Endothelial cell of umbilical vein (primary cell): Measurements from ENCODE around the gene GSTA1. TPM values are rescaled to one million over a fixed set of nuclear protein-coding genes. Genes with fewer than 3 reads are reported as not detected.

ENCODE experiments used
- BruUV-seq: library from RNA; stranded (reverse); fragments of 400-500 nt; replicated peaks from 2 replicates; lab custom pipeline; 2021; lab: Mats Ljungman, UMichigan
- CTCF ChIA-PET: fragments of 300-600, 350-600 bp; sonication (Branson Sonifier 250); formaldehyde crosslinking; loops from one replicate; lab custom pipeline; 2021; ENCODE audit warnings: antibody characterized with exemption, inconsistent platforms; lab: Charles Lee
- POLR2A ChIA-PET: fragments of 300-600, 350-600 bp; sonication (Branson Sonifier 250); formaldehyde crosslinking; loops from one replicate; lab custom pipeline; 2021; ENCODE audit warnings: antibody characterized with exemption, inconsistent platforms; lab: Charles Lee
- DNase-seq: peaks from one replicate; pipeline ENCODE4 v3.0.0-alpha.2; 2011; ENCODE audit warnings: low read depth, low spot score
- FAIRE-seq: peaks from 2 replicates; lab custom pipeline; 2011; peaks lifted over from hg19 to GRCh38; lab: Jason Lieb, UNC
- H2AFZ ChIP-seq: 2 replicates; pipeline ENCODE4 v1.6.0; 2012; ENCODE audit warnings: low read depth, low read length, control low read depth, inconsistent platforms
- H3K27ac ChIP-seq: 2 replicates; pipeline ENCODE4 v1.5.1; 2011; ENCODE audit warnings: low read depth, mild to moderate bottlenecking, control low read depth, low read length, moderate library complexity; ENCODE audit not compliant: insufficient read depth
- H3K27me3 ChIP-seq, 2 experiments: 2 replicates each; pipeline versions ENCODE4 v1.6.0 to v1.6.1; 2011; ENCODE audit warnings: low read length in 2 of 2, mixed read lengths in 1 of 2; ENCODE audit not compliant: control insufficient read depth in 2 of 2, insufficient read depth in 2 of 2
- H3K36me3 ChIP-seq, 2 experiments: 2 replicates in 1 of 2; 3 replicates in 1 of 2; pipeline ENCODE4 v1.5.1; 2011; ENCODE audit warnings: low read length in 2 of 2, mild to moderate bottlenecking in 1 of 2, moderate library complexity in 1 of 2; ENCODE audit not compliant: control insufficient read depth in 2 of 2, insufficient read depth in 2 of 2; ENCODE audit errors: extremely low read depth in 1 of 2
- H3K4me1 ChIP-seq: 3 replicates; pipeline ENCODE4 v1.5.1; 2011; ENCODE audit warnings: mild to moderate bottlenecking, low read length; ENCODE audit not compliant: control insufficient read depth, insufficient read depth; ENCODE audit errors: extremely low read depth
- H3K4me2 ChIP-seq: 2 replicates; pipeline ENCODE4 v1.6.1; 2011; ENCODE audit warnings: low read length, control low read depth, mixed read lengths; ENCODE audit not compliant: insufficient read depth
- H3K4me3 ChIP-seq, 3 experiments: fragments of 200-600 bp in 1 of 3; sonication (generic), shearing (Covaris generic) in 1 of 3; replicated peaks in 1 of 3; 2 replicates each; pipeline ENCODE4 v1.5.1; 2011 to 2016; ENCODE audit warnings: control low read depth in 3 of 3, low read length in 3 of 3, mild to moderate bottlenecking in 2 of 3, inconsistent platforms in 1 of 3, low read depth in 1 of 3, moderate library complexity in 1 of 3; ENCODE audit not compliant: insufficient read depth in 1 of 3
- H3K79me2 ChIP-seq: 2 replicates; pipeline ENCODE4 v1.6.0; 2012; ENCODE audit warnings: low read length, inconsistent platforms; ENCODE audit not compliant: control insufficient read depth, insufficient read depth
- H3K9ac ChIP-seq: replicated peaks from 2 replicates; pipeline ENCODE3; 2011; ENCODE audit warnings: low read length, control low read depth; ENCODE audit not compliant: insufficient read depth; ENCODE audit errors: extremely low read depth
- H3K9me1 ChIP-seq: replicated peaks from 3 replicates; pipeline ENCODE4 v1.6.0; 2011; ENCODE audit warnings: mild to moderate bottlenecking, low read length; ENCODE audit not compliant: control insufficient read depth, insufficient read depth; ENCODE audit errors: extremely low read depth
- H3K9me3 ChIP-seq: replicated peaks from 2 replicates; pipeline ENCODE4 v1.5.1; 2012; ENCODE audit warnings: low read length, inconsistent platforms; ENCODE audit not compliant: control insufficient read depth, insufficient read depth
- H4K20me1 ChIP-seq: replicated peaks from 2 replicates; pipeline ENCODE3; 2011; ENCODE audit warnings: mild to moderate bottlenecking, low read length; ENCODE audit not compliant: control insufficient read depth, insufficient read depth; ENCODE audit errors: extremely low read depth
- CTCF ChIP-seq, 2 donors: IDR thresholded peaks; 1 replicate in 1 of 2; 2 replicates in 1 of 2; pipeline ENCODE4 v1.5.1; 2011; ENCODE audit warnings: low read length in 2 of 2, mild to moderate bottlenecking in 2 of 2, moderate library complexity in 2 of 2, control low read depth in 1 of 2, inconsistent platforms in 1 of 2, low read depth in 1 of 2; ENCODE audit not compliant: insufficient read depth in 1 of 2; ENCODE audit errors: extremely low read depth in 1 of 2
- EZH2 ChIP-seq: IDR thresholded peaks from 2 replicates; pipeline ENCODE4 v1.6.1; 2012; ENCODE audit warnings: borderline replicate concordance, low read depth, mild to moderate bottlenecking, moderate library complexity, low read length, inconsistent platforms; ENCODE audit not compliant: severe bottlenecking
- FOS ChIP-seq: IDR thresholded peaks from 2 replicates; pipeline ENCODE4 v1.6.1; 2011; ENCODE audit warnings: mild to moderate bottlenecking, low read length, moderate library complexity, borderline replicate concordance; ENCODE audit not compliant: insufficient read depth
- GATA2 ChIP-seq: IDR thresholded peaks from 2 replicates; pipeline ENCODE4 v1.7.0; 2011; ENCODE audit warnings: low read depth, mild to moderate bottlenecking, moderate library complexity, mixed read lengths, low read length; ENCODE audit not compliant: insufficient read length, insufficient read depth
- JUN ChIP-seq: IDR thresholded peaks from 2 replicates; pipeline ENCODE4 v1.6.1; 2011; ENCODE audit warnings: borderline replicate concordance, low read depth; ENCODE audit not compliant: insufficient read length, insufficient read depth
- MAX ChIP-seq: IDR thresholded peaks from 2 replicates; pipeline ENCODE4 v1.6.1; 2011; ENCODE audit not compliant: insufficient read depth, insufficient read length
- MYC ChIP-seq: IDR thresholded peaks from one replicate; pipeline ENCODE4 v1.6.1; 2011; ENCODE audit warnings: mild to moderate bottlenecking, low read depth, low read length
- POLR2A ChIP-seq: IDR thresholded peaks from 2 replicates; pipeline ENCODE4 v1.6.1; 2012; ENCODE audit warnings: low read depth, mild to moderate bottlenecking, control low read depth, low read length
- POLR2AphosphoS5 ChIP-seq: IDR thresholded peaks from 2 replicates; pipeline ENCODE4 v1.6.1; 2012; ENCODE audit warnings: low read depth, mild to moderate bottlenecking, control low read depth, low read length, moderate library complexity; ENCODE audit not compliant: insufficient read depth
- dilution Hi-C: fragments of 300-500 bp; cut with MboI; formaldehyde crosslinking; loops from one replicate; pipeline ENCODE4 v1.15.0; 2019; ENCODE audit warnings: low sequenced_read_pairs; ENCODE audit not compliant: extremely low pct_ligation_motif_present
- intact Hi-C: fragments of 100-400 bp; cut with micrococcal nuclease; formaldehyde crosslinking; loops from one replicate; pipeline ENCODE4 v1.10.0; 2022
- polyA plus RNA-seq, 4 experiments: library from polyadenylated mRNA; depleted of rRNA in 3 of 4; stranded (reverse) in 3 of 4; unstranded in 1 of 4; fragments of >200 nt; gene quantifications; 2 replicates each; pipeline versions ENCODE4 v1.2.1 to v1.2.3, GENCODE V29; 2011 to 2012; ENCODE audit warnings: missing spikeins in 1 of 4
- total RNA-seq: library from RNA; stranded (reverse); gene quantifications from 2 replicates; pipeline ENCODE4 v1.2.3, GENCODE V29; 2021

Gene GSTA1
- total and polyA plus RNA-seq, 2 donors (not counting 3 experiments of a cell fraction or from before 2014, with no cell fraction given), result not detected

- Histone ChIP-seq H3K9ac (no peak within 1 kb of the TSS), H3K27ac (no peak within 1 kb of the TSS), H3K4me2 (no peak within 1 kb of the TSS), H3K9me3 (no peaks in the 10 kb centered on the region), H3K27me3 (peaks cover 0 to 3% of the 10 kb centered on the region in 2 experiments), H3K4me3 (no peak within 1 kb of the TSS), H3K9me1 (no peaks in the 10 kb centered on the region), H4K20me1 (no peaks in the 10 kb centered on the region), H3K79me2 (no peaks in the 10 kb centered on the region), H3K4me1 (no peaks in the 10 kb centered on the region), H2AFZ (no peak within 1 kb of the TSS), H3K36me3 (no peaks in the 10 kb centered on the region)
- intact Hi-C loops, result no loop called here
- no TSS peak for BruUV-seq
- no peak for DNase-seq
- TF ChIP-seq GATA2 (no peak), POLR2AphosphoS5 (no peak), EZH2 (no peak), CTCF (IDR thresholded peaks at IDR 0.05; ENCODE audit: extremely low read depth in 1 of 2, insufficient read depth in 1 of 2, low read depth in 1 of 2, low read length in 2 of 2) (no peak), POLR2A (no peak), FOS (no peak), JUN (no peak), MAX (no peak), MYC (no peak)
- FAIRE-seq, result no peak
- dilution Hi-C loops, result no loop called here
- ChIA-PET CTCF (no interaction called here), POLR2A (no interaction called here)
Measured at GRCh38 chr6:52840763-52841585, 37.4 kb upstream of the GSTA1 start, which contains the start of gene GSTA5. GSTA5 (minus strand) TSS chr6:52840813.
